SK-N-MC (cell line): ENCODE measurements around the gene DPF3.

Experiments used
- DNase-seq: peaks from one replicate; pipeline ENCODE4 v3.0.0-alpha.2; 2011; ENCODE audit warnings: low read depth, low spot score
- H3K27ac ChIP-seq: fragments of 200-600 bp; sonication (generic); 2 replicates; pipeline ENCODE4 v1.5.1; 2016; ENCODE audit warnings: mixed run types
- H3K36me3 ChIP-seq: fragments of 200-600 bp; sonication (generic); 2 replicates; pipeline ENCODE4 v1.6.1; 2017; ENCODE audit warnings: antibody characterized with exemption, low read length, mixed read lengths; ENCODE audit not compliant: insufficient read depth
- H3K4me3 ChIP-seq: fragments of 200-600 bp; sonication (generic); 2 replicates; pipeline ENCODE4 v1.5.1; 2016
- H3K9ac ChIP-seq: fragments of 200-600 bp; sonication (generic); 2 replicates; pipeline ENCODE4 v1.8.0; 2017; ENCODE audit warnings: mixed run types, mixed read lengths; ENCODE audit not compliant: insufficient read length
- H3K9me3 ChIP-seq: fragments of 200-600 bp; sonication (generic); 2 replicates; pipeline ENCODE4 v1.6.1; 2017; ENCODE audit warnings: low read depth, mild to moderate bottlenecking, antibody characterized with exemption, low read length, moderate library complexity, mixed read lengths
- EZH2 ChIP-seq: fragments of 200-600 bp; sonication (generic); IDR thresholded peaks from one replicate; pipeline ENCODE4 v1.6.1; 2017; ENCODE audit warnings: antibody characterized with exemption
- FOXP2 ChIP-seq: optimal IDR thresholded peaks from 2 replicates; pipeline ENCODE3; 2011; ENCODE audit warnings: mild to moderate bottlenecking, moderate library complexity; ENCODE audit not compliant: insufficient read depth; ENCODE audit errors: extremely low read length, control extremely low read depth
- POLR2AphosphoS5 ChIP-seq: IDR thresholded peaks from 2 replicates; pipeline ENCODE4 v1.6.1; 2012; ENCODE audit warnings: mild to moderate bottlenecking, low read depth, low read length, borderline replicate concordance

DPF3 gene

DNA sequence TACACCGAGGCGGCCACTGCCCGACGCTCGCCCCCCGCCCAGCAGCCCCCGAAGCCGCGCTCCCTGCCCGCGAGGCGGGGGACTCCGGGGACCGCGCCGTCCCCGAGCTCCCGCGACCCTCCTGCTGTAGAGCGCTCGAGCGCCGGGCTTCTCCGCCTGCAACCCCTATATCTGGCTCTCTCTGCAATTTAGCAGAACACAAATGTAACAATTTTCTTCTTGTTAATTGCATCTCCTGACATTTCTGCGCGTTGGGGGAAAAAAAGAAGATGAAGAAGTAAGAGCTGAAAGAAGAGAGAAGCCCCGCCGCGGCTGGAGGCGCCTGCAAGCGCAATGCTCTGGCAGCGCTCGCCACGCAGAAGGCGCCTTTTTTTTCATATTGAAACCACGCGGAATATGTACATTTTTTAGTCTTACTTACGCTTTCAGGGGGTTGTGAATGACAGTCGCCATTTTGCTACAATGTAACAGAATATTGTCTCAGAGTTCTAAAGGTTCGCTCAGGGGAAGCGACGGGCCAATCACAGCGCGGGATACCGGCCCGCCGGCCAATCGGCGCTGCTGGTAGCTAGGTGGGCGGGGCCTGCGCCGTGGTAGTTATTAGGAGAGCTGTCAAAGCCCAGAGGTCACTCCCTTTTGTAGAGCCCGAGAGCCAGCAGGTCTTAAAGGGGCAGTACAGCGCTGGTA lies at the start of gene DPF3:
DPF3 (minus strand) TSS at position 466 of the 687 bp plus-strand sequence; CDS start at position 453, 13 bp downstream.
- peak; percentile 66 for DNase-seq
- H3K4me3 ChIP-seq: peak within 1 kb of the TSS; percentile 91
- no peaks in the 10 kb centered on the region for H3K36me3 ChIP-seq
- peak within 1 kb of the TSS; percentile 26; the same call in 1 of the 2 replicates for H3K27ac ChIP-seq
- no peaks in the 10 kb centered on the region for H3K9me3 ChIP-seq
- H3K9ac ChIP-seq: peak within 1 kb of the TSS; percentile 68
- TF ChIP-seq POLR2AphosphoS5 (peak; percentile 55; the same call in 1 of the 2 replicates), FOXP2 (no peak)

DNA sequence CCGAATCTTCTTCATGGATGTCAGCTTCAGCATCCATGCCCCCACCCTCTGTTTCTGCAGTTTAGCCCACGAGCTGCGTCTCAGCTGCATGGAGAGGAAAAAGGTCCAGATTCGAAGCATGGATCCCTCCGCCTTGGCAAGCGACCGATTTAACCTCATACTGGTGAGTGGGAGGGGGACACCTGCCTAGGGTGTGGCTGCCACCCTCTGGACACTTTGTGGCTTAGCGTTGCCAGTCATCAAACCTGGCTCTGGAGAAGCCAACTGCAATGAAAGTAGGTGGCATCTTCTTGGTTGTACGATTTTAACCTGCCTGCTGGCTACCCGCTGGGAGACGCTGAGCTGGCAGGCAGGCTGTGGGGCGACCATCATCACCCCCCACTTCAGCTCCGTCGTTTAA lies 49.0 kb upstream of the DPF3 start:
- no peak overlapping the region for H3K4me3 ChIP-seq
- DNase-seq: no peak
- H3K36me3 ChIP-seq: peaks cover 55% of the 10 kb centered on the region; the same call in 1 of the 2 replicates
- H3K9ac ChIP-seq: no peak overlapping the region
- no peak for TF ChIP-seq FOXP2
- no peak overlapping the region for H3K27ac ChIP-seq
- H3K9me3 ChIP-seq: no peaks in the 10 kb centered on the region

DNA sequence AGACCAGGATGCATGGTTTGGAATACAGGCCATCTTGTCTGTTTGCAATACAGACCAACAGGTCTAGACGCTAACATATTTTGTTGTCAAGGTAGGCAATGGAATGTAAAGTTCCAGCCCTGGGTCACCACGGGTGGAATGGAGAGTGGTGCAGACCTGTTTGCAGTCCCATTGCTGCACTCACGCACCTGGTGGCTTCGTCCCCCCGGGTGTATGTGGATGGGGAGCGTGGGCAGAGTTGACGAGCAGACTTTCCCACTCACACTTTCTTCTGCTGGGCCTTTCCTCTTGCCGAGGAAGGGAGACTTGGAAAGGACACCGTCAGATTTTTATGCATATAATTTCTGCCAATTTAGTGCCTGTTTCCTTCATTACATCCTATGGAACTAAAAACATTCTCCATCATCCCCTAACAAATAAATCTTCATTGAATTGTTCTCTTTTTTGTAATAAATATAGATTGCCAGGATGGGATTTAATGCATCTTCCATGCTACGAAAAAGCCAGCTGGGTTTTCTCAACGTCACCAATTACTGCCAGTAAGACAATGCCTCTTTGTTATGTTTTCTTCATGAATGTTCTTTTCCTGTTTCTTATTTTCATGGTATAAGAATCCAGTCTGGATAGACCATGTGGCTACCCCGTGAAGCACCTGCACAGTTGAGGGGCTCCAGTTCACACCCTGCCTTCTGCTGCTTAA lies 47.5 kb upstream of the DPF3 start:
- H3K4me3 ChIP-seq: no peak overlapping the region
- H3K9me3 ChIP-seq: no peaks in the 10 kb centered on the region
- H3K9ac ChIP-seq: no peak overlapping the region
- peaks cover 49% of the 10 kb centered on the region; the same call in 1 of the 2 replicates for H3K36me3 ChIP-seq
- no peak for DNase-seq
- no peak for TF ChIP-seq EZH2
- TF ChIP-seq FOXP2: no peak
- TF ChIP-seq POLR2AphosphoS5: no peak
- H3K27ac ChIP-seq: no peak overlapping the region

DNA sequence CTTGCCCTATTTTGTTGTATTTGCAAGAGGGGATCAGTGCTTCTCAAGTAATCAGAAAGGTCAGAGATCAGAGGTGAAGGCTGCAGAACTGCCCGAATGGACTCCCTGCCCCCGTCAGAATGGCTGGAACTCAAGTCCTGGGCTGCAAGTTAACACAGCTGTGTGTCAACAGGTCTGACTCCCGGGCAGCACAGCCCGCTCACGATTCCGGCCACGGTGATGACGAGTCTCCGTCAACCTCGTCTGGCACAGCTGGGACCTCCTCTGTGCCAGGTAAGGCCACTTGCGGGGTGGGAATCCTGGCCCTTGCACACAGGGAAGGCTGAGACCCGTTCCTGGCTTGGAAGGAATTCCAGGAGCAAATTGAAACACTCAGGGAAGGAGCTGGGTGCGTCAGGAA lies 45.7 kb upstream of the DPF3 start:
- H3K36me3 ChIP-seq: peaks cover 48% of the 10 kb centered on the region; the same call in 1 of the 2 replicates
- H3K4me3 ChIP-seq: no peak overlapping the region
- H3K9me3 ChIP-seq: no peaks in the 10 kb centered on the region
- no peak overlapping the region for H3K9ac ChIP-seq
- H3K27ac ChIP-seq: no peak overlapping the region
- no peak for TF ChIP-seq EZH2
- TF ChIP-seq FOXP2: no peak
- TF ChIP-seq POLR2AphosphoS5: no peak
- DNase-seq: no peak

DNA sequence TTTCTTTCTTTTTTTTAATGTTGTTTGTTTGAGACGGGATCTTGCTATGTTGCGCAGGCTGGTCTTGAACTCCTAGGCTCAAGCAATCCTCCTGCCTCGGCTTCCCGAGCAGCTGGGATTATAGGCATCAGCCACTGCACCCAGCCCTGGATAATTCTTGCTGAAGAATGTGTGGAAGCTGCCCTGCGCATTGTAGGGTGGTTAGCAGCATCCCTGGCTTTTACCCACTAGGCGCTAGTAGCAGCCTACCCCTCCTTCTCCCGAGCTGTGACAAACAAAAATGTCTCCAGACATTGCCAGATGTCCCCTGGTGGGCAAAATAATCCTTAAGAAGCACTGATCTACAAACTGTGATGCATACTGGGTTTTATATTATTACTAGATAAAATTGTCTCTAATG lies 39.0 kb upstream of the DPF3 start:
- Histone ChIP-seq H3K27ac (no peak overlapping the region), H3K36me3 (peaks cover 3% of the 10 kb centered on the region; the same call in 1 of the 2 replicates), H3K9me3 (no peaks in the 10 kb centered on the region), H3K9ac (no peak overlapping the region), H3K4me3 (no peak overlapping the region)
- TF ChIP-seq POLR2AphosphoS5 (no peak), EZH2 (no peak), FOXP2 (no peak)
- no peak for DNase-seq

DNA sequence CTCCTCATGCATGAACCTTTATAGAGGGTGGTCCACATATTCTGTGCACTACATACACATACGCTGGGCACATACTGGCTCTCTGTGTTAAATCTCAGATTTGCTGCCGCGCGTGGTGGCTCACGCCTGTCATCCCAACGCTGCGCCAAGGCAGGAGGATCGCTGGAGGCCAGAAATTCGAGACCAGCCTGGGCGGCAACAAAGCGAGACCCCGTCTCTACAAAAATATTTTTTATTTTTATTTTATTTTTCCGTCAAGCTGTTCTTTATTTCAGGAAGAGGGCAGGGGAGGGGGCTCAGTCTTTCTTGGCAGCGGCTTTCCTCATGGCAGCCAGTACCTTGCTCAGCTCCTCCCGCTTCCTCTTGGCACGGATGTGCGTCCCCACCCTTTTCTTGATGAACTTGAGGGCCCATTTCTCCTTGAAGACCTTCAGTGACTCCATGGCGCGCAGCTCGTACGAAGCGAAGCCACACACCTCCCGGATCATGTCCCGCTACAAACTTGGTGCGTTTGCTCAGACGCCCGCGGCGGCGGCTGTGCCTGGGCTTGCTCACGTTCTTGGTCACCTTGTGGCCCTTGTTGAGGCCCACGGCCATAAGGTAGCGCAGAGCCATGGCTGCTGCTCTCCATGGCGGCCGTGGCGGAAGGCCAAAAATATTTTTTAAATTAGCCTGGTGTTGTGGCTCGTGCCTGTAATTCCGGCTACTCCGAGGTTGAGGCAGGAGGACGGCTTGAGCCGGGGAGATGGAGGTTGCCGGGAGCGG lies 35.6 kb upstream of the DPF3 start:
- Histone ChIP-seq H3K9ac (no peak overlapping the region), H3K4me3 (no peak overlapping the region), H3K9me3 (no peaks in the 10 kb centered on the region), H3K36me3 (peaks cover 2% of the 10 kb centered on the region; the same call in 1 of the 2 replicates), H3K27ac (no peak overlapping the region)
- no peak for DNase-seq
- no peak for TF ChIP-seq FOXP2
- no peak for TF ChIP-seq POLR2AphosphoS5
- TF ChIP-seq EZH2: no peak

DNA sequence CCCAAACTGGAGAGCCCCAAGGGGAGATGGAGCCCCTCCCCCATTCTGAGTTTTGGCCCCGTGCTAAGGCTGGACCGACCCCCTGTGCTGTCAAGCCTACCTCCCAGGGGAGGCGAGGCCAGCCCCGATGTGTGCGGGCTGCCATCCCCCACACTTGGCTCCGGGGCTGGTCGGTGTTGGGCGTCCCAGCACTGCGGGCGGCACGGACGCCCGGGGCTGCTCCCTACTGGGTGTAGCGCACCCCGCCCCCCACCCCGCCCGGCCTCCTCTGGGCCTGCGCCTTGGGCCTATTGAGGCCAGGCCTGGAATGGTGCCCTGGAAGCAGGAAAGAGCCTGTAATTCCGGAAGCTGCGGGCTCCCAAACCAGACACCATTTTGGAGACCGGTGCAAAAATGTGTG lies 35.0 kb upstream of the DPF3 start:
- Histone ChIP-seq H3K9ac (no peak overlapping the region), H3K9me3 (no peaks in the 10 kb centered on the region), H3K27ac (no peak overlapping the region), H3K4me3 (no peak overlapping the region), H3K36me3 (peaks cover 2% of the 10 kb centered on the region; the same call in 1 of the 2 replicates)
- no peak for TF ChIP-seq EZH2
- TF ChIP-seq FOXP2: no peak
- TF ChIP-seq POLR2AphosphoS5: no peak
- no peak for DNase-seq

DNA sequence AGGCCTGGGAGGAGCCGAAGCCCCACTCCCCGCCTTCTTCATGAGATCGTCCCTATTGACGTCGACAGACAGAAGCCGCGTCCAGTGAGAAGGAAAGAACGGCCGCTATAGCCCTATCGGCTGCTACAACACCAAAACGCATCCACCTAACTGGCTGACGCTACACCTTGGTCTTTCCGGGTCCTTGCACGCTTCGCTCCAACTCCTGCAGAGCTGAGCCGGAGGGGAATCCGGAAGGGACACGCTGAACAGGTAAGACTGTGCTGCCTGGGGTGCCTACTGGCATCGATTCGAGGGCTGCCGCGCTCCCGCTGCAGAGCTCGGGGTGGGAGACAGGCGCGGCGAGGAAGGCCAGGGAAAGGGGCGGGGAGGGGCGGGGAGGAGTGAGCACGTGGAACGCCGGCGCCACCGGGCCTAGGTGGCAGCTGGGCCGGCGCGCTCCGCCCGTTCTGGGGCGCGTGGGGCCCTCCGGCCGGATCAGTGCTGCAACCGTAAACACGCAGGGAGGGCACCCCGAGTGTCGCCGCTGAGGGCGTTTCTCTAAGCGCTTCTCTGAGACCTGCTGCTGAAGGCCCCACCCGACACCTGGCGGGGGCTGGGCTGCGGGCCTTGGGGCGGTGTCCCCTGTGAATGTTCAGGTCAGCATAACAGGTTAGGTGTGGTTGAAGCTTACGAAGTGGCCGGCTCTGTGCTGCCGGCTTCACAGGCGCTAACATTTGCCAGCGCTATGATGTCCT lies 32.6 kb upstream of the DPF3 start, which contains the start of gene DCAF4:
DCAF4 (plus strand) TSS at position 173 of the 737 bp plus-strand sequence. CDS start 11,515 bp downstream, outside the sequence.
- H3K9me3 ChIP-seq: no peaks in the 10 kb centered on the region
- H3K36me3 ChIP-seq: peaks cover 2% of the 10 kb centered on the region; the same call in 1 of the 2 replicates
- DNase-seq: peak; percentile 91
- H3K9ac ChIP-seq: peak within 1 kb of the TSS; percentile 71
- H3K27ac ChIP-seq: peak within 1 kb of the TSS; percentile 39; the same call in 1 of the 2 replicates
- TF ChIP-seq EZH2 (no peak), POLR2AphosphoS5 (no peak), FOXP2 (no peak)
- H3K4me3 ChIP-seq: peak within 1 kb of the TSS; percentile 80
